A673 (cell line): ENCODE results near the gene TBXAS1. TPM values are rescaled to one million over a fixed set of nuclear protein-coding genes. Genes with fewer than 3 reads are reported as not detected.

Experiments used
- BruUV-seq: library from RNA; stranded (reverse); fragments of 400-500 nt; replicated peaks from 2 replicates; lab custom pipeline; 2021; lab: Mats Ljungman, UMichigan
- CTCF ChIA-PET: fragments of 300-600 bp; sonication (Branson Sonifier 250); formaldehyde crosslinking; loops from one replicate; lab custom pipeline; 2022; ENCODE audit warnings: antibody characterized with exemption; lab: Charles Lee
- POLR2A ChIA-PET: fragments of 300-600 bp; sonication (Branson Sonifier 250); formaldehyde crosslinking; loops from one replicate; lab custom pipeline; 2022; ENCODE audit warnings: antibody characterized with exemption; ENCODE audit not compliant: low non-redundant PET; lab: Charles Lee
- DNase-seq: peaks from one replicate; pipeline ENCODE4 v3.0.0-alpha.2; 2015; ENCODE audit warnings: low spot score
- H3K27ac ChIP-seq: fragments of 200-600 bp; sonication (generic); 2 replicates; pipeline ENCODE4 v1.5.1; 2016; ENCODE audit warnings: mixed run types, low read depth, mild to moderate bottlenecking, mixed read lengths, antibody characterized with exemption, low read length; ENCODE audit not compliant: poor library complexity, severe bottlenecking
- H3K27me3 ChIP-seq: fragments of 200-600 bp; sonication (generic); replicated peaks from 2 replicates; pipeline ENCODE4 v1.6.1; 2017; ENCODE audit warnings: mixed run types, low read depth, mild to moderate bottlenecking, mixed read lengths, antibody characterized with exemption, low read length; ENCODE audit not compliant: insufficient read depth, poor library complexity
- H3K36me3 ChIP-seq: fragments of 200-600 bp; sonication (generic); 2 replicates; pipeline ENCODE4 v1.6.1; 2016; ENCODE audit warnings: mixed run types, mild to moderate bottlenecking, mixed read lengths, antibody characterized with exemption, low read length; ENCODE audit not compliant: insufficient read depth, poor library complexity, severe bottlenecking
- H3K4me1 ChIP-seq: fragments of 200-600 bp; sonication (generic); 2 replicates; pipeline ENCODE4 v1.6.1; 2017; ENCODE audit warnings: mixed run types, mild to moderate bottlenecking, mixed read lengths, antibody characterized with exemption, low read length; ENCODE audit not compliant: insufficient read depth, poor library complexity, severe bottlenecking
- H3K4me3 ChIP-seq: fragments of 200-600 bp; sonication (generic); 2 replicates; pipeline ENCODE4 v1.5.1; 2016; ENCODE audit warnings: low read depth, mixed run types, mild to moderate bottlenecking, mixed read lengths, low read length; ENCODE audit not compliant: poor library complexity, severe bottlenecking
- H3K9me3 ChIP-seq: fragments of 200-600 bp; sonication (generic); 2 replicates; pipeline ENCODE4 v1.6.1; 2016; ENCODE audit warnings: mixed run types, low read depth, mild to moderate bottlenecking, mixed read lengths, antibody characterized with exemption, low read length; ENCODE audit not compliant: poor library complexity, severe bottlenecking
- CTCF ChIP-seq: fragments of 300-800, 200-600 bp; sonication (generic); conservative IDR thresholded peaks from 2 replicates; pipeline ENCODE4 v1.5.1; 2017; ENCODE audit warnings: low read depth, mild to moderate bottlenecking, antibody characterized with exemption, low read length, moderate library complexity, mixed read lengths
- EZH2 ChIP-seq: fragments of 200-600 bp; sonication (generic); IDR thresholded peaks from 2 replicates; pipeline ENCODE4 v1.6.1; 2017; ENCODE audit warnings: borderline replicate concordance, low read depth, mild to moderate bottlenecking, mixed read lengths, antibody characterized with exemption, low read length; ENCODE audit not compliant: poor library complexity, severe bottlenecking
- intact Hi-C: fragments of 100-400 bp; cut with micrococcal nuclease; formaldehyde crosslinking; loops from one replicate; pipeline ENCODE4 v1.10.0; 2022; ENCODE audit not compliant: unreplicated experiment
- total RNA-seq: library from RNA; stranded (reverse); gene quantifications from 2 replicates; pipeline ENCODE4 v1.2.3, GENCODE V29; 2021

Gene TBXAS1
- total RNA-seq, 1 experiment from 2014 or later, result 2.5 TPM

GRCh38 chr7:139798221-139798620, 30.8 kb upstream of the TBXAS1 start:
- intact Hi-C loops, result no loop called here
- TF ChIP-seq EZH2 (no peak), CTCF (no peak)
- no peak overlapping the region for H3K27ac ChIP-seq
- H3K9me3 ChIP-seq, result no peaks in the 10 kb centered on the region
- POLR2A ChIA-PET, result no interaction called here
- CTCF ChIA-PET, result no interaction called here
- H3K4me1 ChIP-seq, result no peaks in the 10 kb centered on the region
- no peak for DNase-seq
- H3K27me3 ChIP-seq, result no peaks in the 10 kb centered on the region
- H3K36me3 ChIP-seq, result no peaks in the 10 kb centered on the region
- BruUV-seq, result no TSS peak
- H3K4me3 ChIP-seq, result no peak overlapping the region

GRCh38 chr7:139798892-139799291, 30.2 kb upstream of the TBXAS1 start:
- H3K4me3 ChIP-seq, result no peak overlapping the region
- POLR2A ChIA-PET, result interaction anchor here (0.5 kb wide), 1 partner anchor 60 kb away, joined by 5 read pairs; no protein-coding TSS in a partner anchor

GRCh38 chr7:139799586-139799985, 29.5 kb upstream of the TBXAS1 start:
- H3K27ac ChIP-seq, result no peak overlapping the region
- CTCF ChIA-PET, result no interaction called here
- H3K36me3 ChIP-seq, result no peaks in the 10 kb centered on the region
- DNase-seq, result no peak
- POLR2A ChIA-PET, result no interaction called here
- TF ChIP-seq EZH2 (no peak), CTCF (no peak)
- no peaks in the 10 kb centered on the region for H3K4me1 ChIP-seq
- BruUV-seq, result no TSS peak
- H3K9me3 ChIP-seq, result no peaks in the 10 kb centered on the region
- H3K27me3 ChIP-seq, result no peaks in the 10 kb centered on the region
- H3K4me3 ChIP-seq, result no peak overlapping the region
- intact Hi-C loops, result no loop called here

More at GRCh38 chr7:139798892-139799291, 30.2 kb upstream of the TBXAS1 start:
- BruUV-seq, result no TSS peak
- CTCF ChIA-PET, result no interaction called here
- TF ChIP-seq CTCF (no peak), EZH2 (no peak)
- intact Hi-C loops, result no loop called here
- Histone ChIP-seq H3K9me3 (no peaks in the 10 kb centered on the region), H3K4me1 (no peaks in the 10 kb centered on the region), H3K36me3 (no peaks in the 10 kb centered on the region), H3K27me3 (no peaks in the 10 kb centered on the region), H3K27ac (no peak overlapping the region)
- DNase-seq, result no peak
